NCI-H128 (cell line): ENCODE measurements around the gene B3GALT4.
A peak's percentile ranks its signal among the peaks of the same experiment; 100 is the strongest.

Experiments used
- DNase-seq: peaks from one replicate; lab custom pipeline; 2025; ENCODE audit not compliant: unreplicated experiment; lab: John Stamatoyannopoulos, UW

The B3GALT4 gene

DNA sequence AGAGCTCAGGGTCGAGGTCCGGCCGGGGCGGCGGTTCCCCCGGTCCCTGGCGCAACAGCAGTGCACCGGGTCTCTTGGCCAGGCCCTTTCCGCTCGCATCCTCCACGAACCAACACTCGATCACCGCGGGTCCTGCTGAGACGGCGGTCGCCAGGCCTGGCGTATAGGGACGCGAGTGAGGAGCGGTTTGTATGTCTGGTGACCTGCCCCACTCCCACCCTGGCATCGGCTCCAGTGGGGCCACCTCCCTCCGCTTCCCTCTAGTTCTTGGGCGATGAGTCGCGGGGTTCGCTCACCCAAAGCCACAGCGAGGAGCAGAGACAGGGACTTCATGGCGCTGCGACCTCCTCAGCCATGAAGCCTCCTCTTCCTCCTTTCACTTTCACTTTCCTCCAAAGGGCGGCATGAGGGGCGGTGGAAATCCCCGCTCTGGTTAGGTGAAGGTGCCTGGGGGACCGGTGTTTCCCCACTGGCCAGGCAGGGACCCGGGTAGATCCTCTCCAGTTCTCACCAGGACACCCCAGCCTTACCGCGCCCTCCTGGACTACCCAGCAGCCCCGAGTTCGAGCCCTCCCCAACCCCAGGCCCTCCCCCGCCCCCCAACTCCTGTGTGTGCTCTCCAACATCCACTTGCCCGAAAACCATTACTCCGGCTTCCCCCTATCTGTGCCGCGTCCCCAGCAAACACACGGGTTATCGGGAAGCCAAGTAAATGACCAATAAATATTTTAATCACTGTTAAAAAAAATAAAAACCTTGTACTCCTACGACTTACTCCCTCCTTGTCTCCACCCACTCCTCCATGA lies 37.0 kb downstream of the B3GALT4 start, which contains the start of gene TAPBP:
Gene TAPBP (minus strand): TSS at position 370 of the 806 bp plus-strand sequence. CDS start 37 bp downstream, at position 333.
- DNase-seq, result peak; percentile 19

DNA sequence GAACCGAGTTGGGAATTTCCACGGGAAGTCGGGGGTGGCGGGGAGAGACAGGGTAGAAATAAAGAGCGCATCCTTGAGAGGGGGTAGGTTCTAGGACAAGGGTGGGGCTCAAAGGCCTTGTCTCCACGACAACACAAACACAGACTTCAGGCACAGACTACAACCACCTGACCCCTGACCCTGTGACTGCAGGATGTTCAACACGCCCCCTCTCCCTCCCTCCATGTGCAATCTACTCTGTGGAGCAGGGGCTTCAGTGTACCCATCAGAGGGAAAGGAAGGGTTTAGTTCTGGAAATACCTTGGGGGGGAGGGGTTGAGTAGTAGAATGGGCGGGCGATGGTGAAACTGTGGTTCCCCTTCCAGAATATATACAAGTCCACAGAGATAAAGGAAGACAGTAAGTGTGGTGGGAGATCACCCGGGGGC lies 37.6 kb downstream of the B3GALT4 start:
- no peak for DNase-seq

DNA sequence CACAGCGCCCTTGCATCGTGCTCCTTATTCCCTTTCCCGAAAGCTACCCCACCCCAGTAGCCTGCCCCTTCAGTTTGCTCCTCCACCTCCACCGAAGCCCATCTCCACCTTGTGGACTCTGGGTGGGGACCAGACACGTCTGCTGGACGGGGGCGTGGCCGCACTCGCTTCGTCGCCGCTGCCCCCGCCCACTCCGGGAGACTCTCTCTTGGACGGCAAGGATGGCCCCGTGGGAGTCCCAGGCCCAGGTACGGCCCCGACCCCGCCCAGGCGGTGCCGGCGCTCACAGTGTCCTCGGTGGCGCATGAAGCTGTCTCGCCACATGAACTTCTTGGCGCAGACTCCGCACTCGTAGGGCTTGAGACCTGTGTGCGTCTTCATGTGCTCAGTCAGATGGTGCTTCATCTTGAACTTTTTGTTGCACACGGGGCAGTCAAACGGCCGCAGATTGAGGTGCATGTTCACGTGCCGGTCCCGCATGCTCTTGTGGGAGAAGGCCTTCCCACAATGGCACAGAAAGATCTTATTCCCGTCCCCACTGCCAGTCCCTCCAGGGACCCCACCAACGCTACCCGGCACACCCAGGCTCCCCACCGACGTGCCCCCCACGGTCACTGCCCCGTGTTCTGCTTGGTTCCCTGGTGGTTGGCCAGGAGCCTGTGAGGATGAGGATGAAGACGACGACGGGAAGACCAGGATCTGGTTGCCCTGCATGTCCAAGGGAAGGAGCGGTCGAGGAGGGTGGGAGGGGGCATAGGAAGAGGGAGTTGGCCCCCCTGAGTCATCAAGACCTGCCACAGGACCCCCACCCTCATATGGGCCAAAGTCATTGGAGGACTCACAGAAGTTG lies 38.2 kb downstream of the B3GALT4 start:
- DNase-seq, result no peak

DNA sequence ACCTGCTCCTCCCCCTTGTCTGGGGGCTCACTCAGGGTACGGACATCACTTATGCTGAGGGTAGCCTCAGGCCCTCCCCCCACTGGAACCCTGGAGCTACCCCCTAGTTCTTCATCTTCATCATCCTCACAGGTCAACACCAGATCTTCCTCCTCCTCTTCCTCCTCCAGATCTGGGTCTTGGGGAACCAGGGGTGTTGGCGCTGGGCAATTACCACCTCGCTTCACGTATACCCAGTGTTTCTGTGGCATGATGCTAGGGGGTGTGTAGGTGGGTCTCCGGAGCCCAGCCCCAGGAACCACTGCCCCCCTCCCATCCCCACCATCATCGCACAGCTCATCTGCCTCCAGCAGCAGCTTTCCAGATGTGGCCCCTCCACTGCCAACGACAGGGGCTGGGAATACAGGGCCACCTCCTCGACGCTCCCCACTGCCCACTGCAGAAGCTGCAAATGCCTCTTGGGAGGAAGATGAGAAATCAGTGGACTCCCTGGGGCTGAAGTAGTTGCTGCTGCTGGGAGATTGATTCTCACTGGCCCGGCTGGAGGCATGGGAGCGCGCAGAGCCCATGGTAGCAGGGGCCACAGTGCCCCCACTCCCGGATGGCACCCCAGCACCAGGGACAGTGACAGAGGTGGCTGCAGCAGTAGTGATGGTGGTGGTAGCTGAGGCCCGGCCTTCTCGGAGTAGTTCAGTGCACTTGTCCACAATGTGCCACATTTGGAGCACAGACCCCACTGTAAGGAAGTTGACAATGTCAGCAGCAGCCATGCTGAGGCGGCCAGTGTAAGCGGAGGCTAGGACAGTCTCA lies 39.1 kb downstream of the B3GALT4 start:
- no peak for DNase-seq

DNA sequence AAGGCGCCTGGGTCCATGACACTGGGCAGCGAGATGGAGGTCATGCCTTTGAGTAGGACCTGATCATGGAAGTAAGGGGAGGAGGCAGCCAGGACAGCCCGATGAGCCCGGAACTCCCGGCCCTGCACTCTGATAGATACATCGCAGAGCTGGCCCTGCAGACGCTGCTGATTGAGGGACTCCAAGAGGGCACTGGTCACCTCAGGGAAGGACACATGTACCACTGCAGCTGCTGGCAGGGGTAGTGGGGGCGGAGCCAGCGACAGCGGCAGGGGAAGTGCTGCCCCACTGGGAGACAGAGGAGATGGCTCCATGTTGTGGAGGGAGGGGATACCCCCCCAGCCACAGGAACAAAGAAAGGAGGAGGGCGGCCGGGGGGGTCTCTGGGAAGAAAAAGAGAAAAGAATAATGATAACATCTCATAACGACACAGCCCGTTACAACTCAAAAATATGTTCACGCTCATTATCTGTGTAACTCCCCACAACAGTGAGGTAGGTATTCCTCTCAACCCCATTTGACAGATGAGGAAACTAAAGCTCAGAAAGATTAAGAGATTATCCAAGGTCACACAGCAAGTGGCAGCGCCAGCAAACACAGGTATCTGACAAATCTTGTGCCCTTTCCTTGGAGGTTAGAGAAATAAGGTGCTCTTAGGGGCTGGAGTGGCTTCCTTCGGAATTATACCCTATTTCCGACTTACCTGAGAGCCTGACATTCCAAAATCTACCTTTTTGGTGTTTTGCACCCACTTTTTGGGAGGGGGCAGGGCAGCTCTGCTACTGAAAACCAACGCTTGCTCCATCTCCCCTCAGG lies 39.9 kb downstream of the B3GALT4 start:
- DNase-seq, result no peak

DNA sequence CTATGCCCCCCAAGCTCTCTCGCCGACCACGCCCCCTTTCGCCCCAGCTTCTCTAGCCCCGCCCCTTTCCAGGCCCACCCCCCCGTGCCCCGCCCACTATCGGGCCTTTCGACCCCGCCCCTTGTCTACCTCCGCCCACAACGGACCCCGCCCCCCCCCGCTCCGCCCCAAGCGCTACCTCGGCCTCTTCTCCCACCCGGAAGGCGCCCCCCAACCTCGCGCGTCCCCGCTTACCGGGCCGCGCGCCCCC lies 40.4 kb downstream of the B3GALT4 start:
- DNase-seq, result no peak

DNA sequence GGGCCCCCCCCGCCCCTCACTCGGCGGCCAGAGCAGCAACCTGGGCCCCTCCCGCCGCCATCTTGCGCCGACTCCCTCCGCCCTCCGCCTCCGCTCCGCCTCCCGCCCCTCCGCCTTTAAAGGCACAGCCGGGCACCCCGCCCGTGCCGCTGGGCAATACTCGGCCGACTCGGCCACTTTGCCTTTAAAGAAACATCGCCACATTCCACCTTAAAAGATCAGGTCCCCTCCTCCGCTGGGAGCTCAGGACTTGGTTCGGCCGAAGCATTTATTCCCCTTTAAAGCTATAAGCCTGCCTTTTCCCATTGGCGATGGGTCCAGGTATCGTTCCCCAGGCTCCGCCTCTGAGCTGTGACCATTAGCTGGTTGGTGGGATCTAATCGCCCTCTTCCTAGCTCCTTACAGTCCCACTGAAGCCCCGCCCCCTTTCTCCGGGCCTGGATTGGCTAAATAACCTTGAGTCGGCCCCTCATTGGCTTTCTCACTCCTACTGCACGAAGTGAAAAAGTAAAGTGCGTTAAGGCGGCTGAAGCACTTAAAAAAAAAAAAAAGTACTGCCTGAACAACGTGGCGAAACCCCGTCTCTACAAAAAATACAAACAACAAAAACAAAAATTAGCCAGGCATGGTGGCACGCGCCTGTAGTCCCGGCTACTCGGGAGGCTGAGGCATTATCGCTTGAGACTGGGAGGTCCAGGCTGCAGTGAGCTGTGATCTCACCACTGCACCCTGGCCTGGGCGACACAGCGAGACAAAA lies 40.9 kb downstream of the B3GALT4 start, which contains the start of gene ZBTB22:
Gene ZBTB22 (minus strand): TSS at position 76 of the 757 bp plus-strand sequence. CDS start 828 bp downstream, outside the sequence.
- DNase-seq, result peak; percentile 95

DNA sequence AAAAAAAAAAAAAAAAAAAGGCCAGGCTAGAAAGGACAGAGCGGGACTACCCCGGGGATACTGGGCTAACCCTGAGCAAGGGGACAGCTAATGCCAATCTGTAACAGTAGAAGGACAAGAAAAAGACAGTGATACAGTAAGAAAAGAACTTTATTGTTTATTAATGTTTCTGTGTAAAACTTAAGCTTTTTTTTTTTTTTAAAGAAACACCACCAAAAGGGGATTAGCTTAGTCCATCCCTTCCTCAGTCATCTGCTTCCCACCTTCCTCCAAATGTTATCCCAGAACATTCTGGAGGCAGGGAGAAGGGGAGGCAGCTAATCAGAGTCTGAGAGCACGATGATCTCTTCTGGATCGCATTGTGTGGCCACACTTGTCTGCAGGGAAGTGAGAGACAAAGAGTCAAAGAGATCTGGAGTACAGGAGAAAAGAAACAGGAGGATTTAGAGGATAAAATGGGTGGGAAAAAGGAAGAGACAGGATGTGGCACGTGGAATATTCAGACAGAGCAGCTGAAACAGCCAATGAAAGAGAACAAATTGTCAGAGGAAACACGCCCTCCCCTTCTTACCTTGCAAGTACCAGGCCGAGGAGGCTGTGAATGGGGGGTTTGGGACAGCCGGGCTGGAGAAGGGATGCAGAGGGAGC lies 41.6 kb downstream of the B3GALT4 start:
- no peak for DNase-seq

DNA sequence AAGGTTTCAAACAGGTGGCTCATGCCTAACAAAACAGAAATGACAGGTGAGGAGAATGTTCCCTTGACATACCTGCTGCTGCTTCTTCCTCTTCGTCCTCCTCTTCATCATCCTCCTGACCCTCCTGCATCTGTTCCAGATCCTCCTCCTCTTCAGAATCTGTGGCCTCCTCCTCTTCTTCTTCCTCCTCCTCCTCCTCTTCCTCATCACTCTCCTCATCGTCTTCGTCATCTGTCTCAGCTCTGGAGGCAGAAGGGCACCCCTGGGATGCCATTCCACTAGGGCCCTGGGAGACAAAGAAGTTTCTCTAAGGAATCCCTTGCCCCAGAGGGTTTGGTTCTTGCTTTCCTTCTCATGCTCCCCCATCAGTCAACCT lies 43.0 kb downstream of the B3GALT4 start:
- DNase-seq, result no peak

DNA sequence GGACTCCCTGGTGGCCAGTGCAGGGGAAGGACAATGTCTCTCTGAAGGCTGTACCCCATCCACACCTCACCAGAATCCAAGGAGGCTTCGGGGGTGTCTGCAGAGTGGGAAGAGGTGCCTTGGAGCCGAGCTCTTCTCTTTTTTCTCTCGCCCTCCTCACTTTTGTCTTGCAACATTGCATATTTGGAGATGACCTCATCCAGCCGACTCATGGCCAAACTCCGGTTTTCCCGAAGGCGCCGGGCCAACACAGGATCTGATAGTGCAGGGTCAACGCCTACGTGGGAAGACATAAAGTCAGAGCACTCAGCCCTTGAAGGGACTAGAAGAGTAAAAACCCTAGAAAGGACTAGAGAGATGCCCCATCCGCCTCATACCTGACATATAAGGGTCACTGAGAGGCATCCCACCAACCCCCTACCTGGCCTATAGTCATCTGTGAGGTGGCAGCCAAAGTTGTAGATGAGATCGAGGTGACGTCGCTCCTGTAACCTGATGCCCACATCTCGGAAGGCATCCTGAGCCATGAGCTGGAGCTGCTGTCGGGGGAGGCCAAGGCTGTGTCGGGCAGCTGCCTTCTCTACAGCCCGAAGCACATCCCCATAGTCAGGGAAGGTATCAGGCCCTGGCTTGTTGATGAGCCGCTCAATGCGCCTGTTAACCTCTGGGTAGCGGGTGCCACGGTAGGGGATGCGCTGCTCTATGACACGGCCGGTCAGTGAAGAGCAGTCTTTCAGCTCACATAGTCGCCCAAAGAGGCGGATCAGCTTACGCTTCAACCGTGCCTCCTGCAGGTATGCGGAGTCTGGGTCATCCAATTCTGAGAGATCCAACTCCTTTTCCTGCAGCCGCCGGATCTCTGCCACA lies 43.6 kb downstream of the B3GALT4 start:
- no peak for DNase-seq

DNA sequence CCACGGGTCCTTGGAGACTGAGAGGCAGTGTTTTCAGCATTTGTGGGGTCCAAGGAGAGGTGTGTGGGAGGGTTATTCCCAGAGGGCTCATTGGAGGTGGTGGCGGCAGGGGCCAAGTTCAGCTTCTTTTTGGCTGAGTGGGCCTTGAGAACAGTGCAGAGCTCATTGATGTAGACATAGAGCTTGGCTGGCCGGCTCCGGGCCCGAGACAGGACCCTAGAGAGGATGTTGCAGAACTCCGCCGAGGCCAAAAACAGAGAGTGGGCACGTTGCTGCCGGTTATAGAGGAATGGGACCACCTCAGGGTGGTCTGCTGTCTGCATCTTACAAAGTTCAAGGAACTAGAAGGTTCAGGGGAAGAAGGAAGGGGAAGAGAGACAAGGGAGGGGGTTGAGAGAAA lies 44.3 kb downstream of the B3GALT4 start:
- no peak for DNase-seq

DNA sequence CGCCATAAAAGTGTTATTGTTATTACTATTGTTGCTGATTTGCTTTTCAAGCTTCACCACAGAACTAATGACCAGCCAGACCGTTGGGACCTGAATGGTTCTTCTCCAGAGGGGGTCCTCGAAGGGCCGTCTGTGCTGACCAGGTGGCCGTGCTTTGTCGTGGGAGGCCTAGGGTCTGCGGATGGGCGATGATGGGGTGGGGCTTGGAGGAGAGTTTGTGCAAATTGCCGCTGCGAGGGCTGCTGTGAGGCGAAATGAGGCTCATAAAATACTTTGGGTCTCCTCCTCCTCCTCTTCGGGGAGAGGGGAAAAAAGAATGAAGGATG lies 46.7 kb downstream of the B3GALT4 start:
- no peak for DNase-seq

DNA sequence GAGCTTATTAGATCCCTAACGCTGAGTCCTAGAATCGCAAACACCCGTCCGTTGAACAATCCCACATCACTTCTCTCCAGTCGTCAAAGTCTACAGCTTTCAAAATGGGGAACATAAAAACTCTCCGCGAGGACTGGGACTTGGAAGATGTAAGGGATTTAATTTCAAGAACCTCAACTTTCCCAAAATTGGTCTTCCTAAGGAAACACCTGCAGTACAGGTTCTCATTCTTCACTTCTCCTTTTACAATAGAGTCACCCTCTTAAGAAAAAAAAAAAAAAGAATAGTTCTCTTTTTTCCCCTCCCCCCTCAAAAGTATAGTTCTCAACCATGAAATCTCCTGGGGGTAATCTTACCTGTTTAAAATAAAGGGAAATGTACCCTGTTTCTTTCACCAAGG lies 47.2 kb downstream of the B3GALT4 start:
- no peak for DNase-seq
